Adrenal gland (tissue), 12 donors: Measurements from ENCODE around the gene NFATC1. TPM values are rescaled to one million over a fixed set of nuclear protein-coding genes. Genes with fewer than 3 reads are reported as not detected.

ENCODE experiments used
- DNase-seq, 7 donors: peaks; one replicate each; pipeline ENCODE4 v3.0.0-alpha.2; 2019 to 2020
- H3K27ac ChIP-seq, 5 donors: fragments of 200-600 bp; sonication (generic) in 4 of 5; 1 replicate in 3 of 5; 2 replicates in 2 of 5; pipeline versions ENCODE4 v1.5.1 to v1.8.0; 2016 to 2020; ENCODE audit warnings: mild to moderate bottlenecking in 1 of 5
- H3K27me3 ChIP-seq: fragments of 200-600 bp; 2 replicates; pipeline ENCODE4 v1.8.0; 2021
- H3K36me3 ChIP-seq, 2 donors: fragments of 200-600 bp; replicated peaks in 1 of 2; 1 replicate in 1 of 2; 2 replicates in 1 of 2; pipeline versions ENCODE4 v1.5.1 to v1.8.0; 2018 to 2022
- H3K4me1 ChIP-seq, 2 donors: fragments of 200-600 bp; replicated peaks in 1 of 2; 1 replicate in 1 of 2; 2 replicates in 1 of 2; pipeline versions ENCODE4 v1.5.1 to v1.8.0; 2018 to 2021
- H3K4me3 ChIP-seq, 4 donors: fragments of 200-600 bp; sonication (generic) in 3 of 4; one replicate each; pipeline ENCODE4 v1.5.1; 2016 to 2018
- H3K9me3 ChIP-seq, 3 donors: fragments of 200-600 bp; sonication (generic) in 1 of 3; replicated peaks in 1 of 3; 1 replicate in 2 of 3; 2 replicates in 1 of 3; pipeline versions ENCODE4 v1.5.1 to v1.8.0; 2016 to 2021
- CTCF ChIP-seq, 6 experiments: fragments of 450-650 bp in 4 of 6; fragments of 200-600 bp in 2 of 6; sonication (generic) in 1 of 6; IDR thresholded peaks; 1 replicate in 5 of 6; 2 replicates in 1 of 6; pipeline versions ENCODE4 v1.5.1 to v1.8.0; 2016 to 2021; ENCODE audit warnings: antibody characterized with exemption in 6 of 6, mild to moderate bottlenecking in 2 of 6, moderate library complexity in 1 of 6
- POLR2A ChIP-seq, 2 donors: fragments of 450-650 bp; IDR thresholded peaks; one replicate each; pipeline ENCODE4 v1.6.1; 2017; ENCODE audit warnings: antibody characterized with exemption in 2 of 2, mild to moderate bottlenecking in 2 of 2, moderate library complexity in 1 of 2
- WGBS, 4 donors: extraction: QIAGEN DNeasy Blood & Tissue Kit in 2 of 4; methylation state at CpG; one replicate each; pipeline versions ENCODE4 v1.1.5 to v1.1.7; 2013 to 2017; 5-methylcytosine and 5-hydroxymethylcytosine counted together
- intact Hi-C, 2 donors: fragments of 100-400 bp; cut with DNase I; formaldehyde crosslinking; loops; one replicate each; pipeline versions ENCODE4 v1.14.1 to v1.15.0; 2022 to 2023
- polyA plus RNA-seq, 3 donors: library from polyadenylated mRNA; stranded (reverse); fragments of 200-250 nt in 2 of 3; fragments of 350-450 nt in 1 of 3; fragmentation: Illumina TruSeq in 1 of 3; extraction: RNeasy Lipid Tissue Mini Kit (QIAGEN cat#74804) in 1 of 3; gene quantifications; one replicate each; pipeline ENCODE4 v1.2.3, GENCODE V29; 2013 to 2014
- total RNA-seq, 9 donors: library from RNA; depleted of rRNA in 4 of 9; stranded (reverse); fragments of >200 nt in 4 of 9; fragments of 120-200 nt in 1 of 9; fragmentation: NEBNext Ultra II Directional in 1 of 9; extraction: Animal tissue kit (Norgen Biotek cat#: 25700) in 1 of 9; gene quantifications; one replicate each; pipeline versions ENCODE4 v1.1.0 to v1.2.4, GENCODE V29; 2013 to 2023
- donor health status: healthy with polysubstance abuse.
- donor health status: Bipolar disorder and iron deficiency.
- donor health status: DM: yes; HTN: yes; CAD: no.
- donor health status: DM: no; HTN: no; CAD: no.
- donor health status: DM: no; HTN: no; CAD: no.
- donor health status: DM: yes; HTN: yes; CAD: no.

NFATC1 gene
- total and polyA plus RNA-seq, 12 donors = 0.50 to 20.9 (median 6.7) TPM

- 90 to 96% (median 93%) methylated on average over 17 of the region's 17 CpGs for WGBS, 4 donors
- intact Hi-C loops = loop anchor here (2.0 to 10.0 kb wide), 3 partner anchors 64 to 148 kb away; no protein-coding TSS in a partner anchor
- Histone ChIP-seq H3K27ac (no peak overlapping the region), H3K9me3 (no peaks in the 10 kb centered on the region), H3K4me1 (no peaks in the 10 kb centered on the region), H3K27me3 (no peaks in the 10 kb centered on the region), H3K4me3 (no peak overlapping the region), H3K36me3 (peaks cover 0 to 10% of the 10 kb centered on the region in 2 donors)
- TF ChIP-seq POLR2A (IDR thresholded peaks at IDR 0.05) = no peak
- no peak for TF ChIP-seq CTCF (IDR thresholded peaks at IDR 0.05)
- peak in 1 of 7 donors; percentile 1 for DNase-seq
Observed at GRCh38 chr18:79528316-79528695, 132.6 kb downstream of the NFATC1 start.

GRCh38 chr18:79528846-79529245 lies 133.1 kb downstream of the NFATC1 start:
- intact Hi-C loops = loop anchor here (2.0 to 10.0 kb wide), 3 partner anchors 64 to 148 kb away; no protein-coding TSS in a partner anchor
- peak; percentile 47 to 76 (median 62) for DNase-seq
- H3K9me3 ChIP-seq = no peaks in the 10 kb centered on the region
- no peaks in the 10 kb centered on the region for H3K27me3 ChIP-seq
- H3K36me3 ChIP-seq = peaks cover 0 to 10% of the 10 kb centered on the region in 2 donors
- H3K4me1 ChIP-seq = no peaks in the 10 kb centered on the region
- TF ChIP-seq POLR2A (IDR thresholded peaks at IDR 0.05) (no peak), CTCF (IDR thresholded peaks at IDR 0.05) (peak; percentile 61 to 86 (median 71))
- H3K4me3 ChIP-seq = no peak overlapping the region
- H3K27ac ChIP-seq = no peak overlapping the region
- 38 to 59% (median 50%) methylated on average over 10 to 26 of the region's 26 CpGs for WGBS, 4 donors

- H3K36me3 ChIP-seq = peaks cover 0 to 10% of the 10 kb centered on the region in 2 donors
- H3K27ac ChIP-seq = no peak overlapping the region
- H3K27me3 ChIP-seq = no peaks in the 10 kb centered on the region
- WGBS, 4 donors = 88 to 92% (median 90%) methylated on average over 20 of the region's 20 CpGs
- H3K9me3 ChIP-seq = no peaks in the 10 kb centered on the region
- peak in 1 of 7 donors; percentile 2 for DNase-seq
- no peak overlapping the region for H3K4me3 ChIP-seq
- intact Hi-C loops = loop anchor here (2.0 to 10.0 kb wide), 3 partner anchors 64 to 148 kb away; no protein-coding TSS in a partner anchor
- no peak for TF ChIP-seq CTCF (IDR thresholded peaks at IDR 0.05)
- no peak for TF ChIP-seq POLR2A (IDR thresholded peaks at IDR 0.05)
- no peaks in the 10 kb centered on the region for H3K4me1 ChIP-seq
Observed at GRCh38 chr18:79529296-79529695, 133.6 kb downstream of the NFATC1 start.

GRCh38 chr18:79529991-79530390 lies 134.3 kb downstream of the NFATC1 start:
- no peaks in the 10 kb centered on the region for H3K9me3 ChIP-seq
- DNase-seq = peak in 1 of 7 donors; percentile 2
- H3K36me3 ChIP-seq = peaks cover 0 to 10% of the 10 kb centered on the region in 2 donors
- H3K4me3 ChIP-seq = no peak overlapping the region
- no peaks in the 10 kb centered on the region for H3K27me3 ChIP-seq
- 89 to 94% (median 92%) methylated on average over 24 of the region's 24 CpGs for WGBS, 4 donors
- H3K27ac ChIP-seq = no peak overlapping the region
- TF ChIP-seq CTCF (IDR thresholded peaks at IDR 0.05) (no peak), POLR2A (IDR thresholded peaks at IDR 0.05) (no peak)
- H3K4me1 ChIP-seq = no peaks in the 10 kb centered on the region
- intact Hi-C loops = loop anchor here (2.0 to 10.0 kb wide), 3 partner anchors 65 to 149 kb away; no protein-coding TSS in a partner anchor
